ENCODE measurements around the gene ACOT8.

DNA sequence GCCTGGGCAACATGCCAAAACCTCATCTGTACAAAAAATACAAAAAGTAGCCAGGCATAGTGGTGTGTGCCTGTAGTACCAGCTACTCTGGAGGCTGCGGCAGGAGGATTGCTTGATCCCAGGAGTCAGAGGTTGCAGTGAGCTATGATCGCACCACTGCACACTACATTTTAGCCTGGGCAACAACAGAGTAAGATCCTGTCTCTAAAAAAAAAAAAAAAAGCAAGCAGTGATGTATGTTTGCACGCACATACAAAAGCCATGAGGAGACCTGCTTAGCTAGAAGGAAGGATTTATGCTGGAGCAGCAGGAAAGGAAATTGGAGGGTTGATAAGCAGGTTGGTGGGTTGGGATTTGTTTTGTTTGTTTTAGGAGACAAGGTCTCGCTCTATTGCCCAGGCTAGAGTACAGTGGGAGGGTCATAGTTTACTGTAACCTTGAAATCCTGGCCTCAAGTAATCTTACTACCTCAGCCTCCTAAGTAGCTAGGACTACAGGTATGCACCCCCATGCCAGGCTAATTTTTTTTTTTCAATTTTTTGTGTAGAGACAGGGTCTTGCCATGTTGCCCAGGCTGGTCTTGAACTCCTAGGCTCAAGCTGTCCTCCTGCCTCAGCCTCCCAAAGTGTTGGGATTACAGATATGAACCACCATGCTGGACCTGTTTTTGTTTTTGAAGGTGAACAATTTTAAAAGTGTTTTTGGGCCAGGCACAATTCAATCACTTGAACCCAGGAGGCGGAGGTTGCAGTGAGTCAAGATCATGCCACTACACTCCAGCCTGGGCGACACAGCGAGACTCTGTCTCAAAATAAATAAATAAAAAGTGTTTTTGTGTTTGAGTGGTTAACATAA lies 4.3 kb upstream of the ACOT8 start:
- TF ChIP-seq, protein P1, sequence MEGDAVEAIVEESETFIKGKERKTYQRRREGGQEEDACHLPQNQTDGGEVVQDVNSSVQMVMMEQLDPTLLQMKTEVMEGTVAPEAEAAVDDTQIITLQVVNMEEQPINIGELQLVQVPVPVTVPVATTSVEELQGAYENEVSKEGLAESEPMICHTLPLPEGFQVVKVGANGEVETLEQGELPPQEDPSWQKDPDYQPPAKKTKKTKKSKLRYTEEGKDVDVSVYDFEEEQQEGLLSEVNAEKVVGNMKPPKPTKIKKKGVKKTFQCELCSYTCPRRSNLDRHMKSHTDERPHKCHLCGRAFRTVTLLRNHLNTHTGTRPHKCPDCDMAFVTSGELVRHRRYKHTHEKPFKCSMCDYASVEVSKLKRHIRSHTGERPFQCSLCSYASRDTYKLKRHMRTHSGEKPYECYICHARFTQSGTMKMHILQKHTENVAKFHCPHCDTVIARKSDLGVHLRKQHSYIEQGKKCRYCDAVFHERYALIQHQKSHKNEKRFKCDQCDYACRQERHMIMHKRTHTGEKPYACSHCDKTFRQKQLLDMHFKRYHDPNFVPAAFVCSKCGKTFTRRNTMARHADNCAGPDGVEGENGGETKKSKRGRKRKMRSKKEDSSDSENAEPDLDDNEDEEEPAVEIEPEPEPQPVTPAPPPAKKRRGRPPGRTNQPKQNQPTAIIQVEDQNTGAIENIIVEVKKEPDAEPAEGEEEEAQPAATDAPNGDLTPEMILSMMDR (IDR thresholded peaks at IDR 0.05), result no peak
- TF ChIP-seq POLR2A (IDR thresholded peaks at IDR 0.05), result no peak
